Body of pancreas (tissue), 4 donors: ENCODE results near the gene CORO7.

ENCODE experiments used
- POLR2A ChIP-seq, 3 donors: fragments of 450-650 bp; IDR thresholded peaks; one replicate each; pipeline ENCODE4 v1.6.1; 2016; ENCODE audit warnings: antibody characterized with exemption in 3 of 3, mild to moderate bottlenecking in 2 of 3
- TF ChIP-seq, protein P1 (sequence below), 7 experiments: fragments of 450-650 bp in 4 of 7; fragments of 200-600 bp in 3 of 7; sonication (generic) in 3 of 7; IDR thresholded peaks; one replicate each; pipeline ENCODE4 v1.5.1; 2016 to 2019; ENCODE audit warnings: antibody characterized with exemption in 7 of 7

DNA sequence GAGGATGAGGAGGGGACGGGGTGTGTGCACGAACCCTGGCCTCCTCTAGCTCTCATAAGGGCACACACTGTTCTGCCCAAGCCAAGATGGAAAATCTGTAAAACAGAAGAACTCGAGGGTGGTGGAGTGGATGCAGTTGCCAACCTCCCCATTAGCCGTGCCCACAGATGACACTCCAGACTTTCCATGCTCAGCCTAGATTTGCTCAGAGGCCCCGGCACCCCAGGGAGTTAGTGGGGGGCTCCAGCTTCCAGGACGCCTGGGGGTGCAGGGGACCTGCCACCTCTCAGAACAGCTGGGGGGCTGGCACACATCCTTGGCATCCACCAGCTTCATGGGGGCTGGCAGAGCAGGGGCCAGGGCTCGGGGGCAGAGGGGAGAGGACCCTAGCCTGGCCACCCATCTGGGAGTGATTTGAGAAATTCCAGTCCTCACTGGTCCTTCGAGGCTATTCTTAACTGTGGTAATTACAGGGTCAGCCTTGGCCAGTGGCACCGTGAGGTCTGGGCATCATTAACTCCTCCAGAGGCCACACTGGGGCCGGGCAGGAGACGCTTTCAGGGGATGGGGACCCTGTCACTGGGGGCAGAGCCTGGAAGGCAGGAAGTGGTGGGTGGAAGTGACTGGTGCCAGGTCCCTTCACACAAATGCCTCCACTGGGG, 30.5 kb downstream of the CORO7 start:
- TF ChIP-seq, protein P1, sequence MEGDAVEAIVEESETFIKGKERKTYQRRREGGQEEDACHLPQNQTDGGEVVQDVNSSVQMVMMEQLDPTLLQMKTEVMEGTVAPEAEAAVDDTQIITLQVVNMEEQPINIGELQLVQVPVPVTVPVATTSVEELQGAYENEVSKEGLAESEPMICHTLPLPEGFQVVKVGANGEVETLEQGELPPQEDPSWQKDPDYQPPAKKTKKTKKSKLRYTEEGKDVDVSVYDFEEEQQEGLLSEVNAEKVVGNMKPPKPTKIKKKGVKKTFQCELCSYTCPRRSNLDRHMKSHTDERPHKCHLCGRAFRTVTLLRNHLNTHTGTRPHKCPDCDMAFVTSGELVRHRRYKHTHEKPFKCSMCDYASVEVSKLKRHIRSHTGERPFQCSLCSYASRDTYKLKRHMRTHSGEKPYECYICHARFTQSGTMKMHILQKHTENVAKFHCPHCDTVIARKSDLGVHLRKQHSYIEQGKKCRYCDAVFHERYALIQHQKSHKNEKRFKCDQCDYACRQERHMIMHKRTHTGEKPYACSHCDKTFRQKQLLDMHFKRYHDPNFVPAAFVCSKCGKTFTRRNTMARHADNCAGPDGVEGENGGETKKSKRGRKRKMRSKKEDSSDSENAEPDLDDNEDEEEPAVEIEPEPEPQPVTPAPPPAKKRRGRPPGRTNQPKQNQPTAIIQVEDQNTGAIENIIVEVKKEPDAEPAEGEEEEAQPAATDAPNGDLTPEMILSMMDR (IDR thresholded peaks at IDR 0.05), result no peak
- no peak for TF ChIP-seq POLR2A (IDR thresholded peaks at IDR 0.05)
